ENCODE measurements around the gene SLC17A5.

DNA sequence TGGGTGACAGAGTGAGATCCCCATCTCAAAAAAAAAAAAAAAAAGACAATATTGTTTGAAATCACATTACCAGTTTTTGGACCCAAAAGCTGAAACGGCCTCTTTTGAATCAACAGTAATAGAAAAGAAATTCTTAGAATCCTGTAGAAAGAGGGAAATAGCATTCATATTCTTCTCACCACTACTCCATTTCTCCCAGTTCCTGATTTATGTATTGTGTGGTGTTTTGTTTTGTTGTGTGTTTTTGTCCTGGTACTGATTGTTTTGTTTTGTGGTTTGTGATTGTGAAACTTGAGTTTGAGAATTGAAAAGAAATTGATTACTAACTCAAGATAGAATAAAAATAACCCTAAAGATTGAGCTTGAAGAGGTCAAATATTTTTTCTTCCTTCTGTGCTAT is 106.8 kb downstream of the SLC17A5 start:
- TF ChIP-seq CTCF (IDR thresholded peaks at IDR 0.05) (no peak), POLR2A (IDR thresholded peaks at IDR 0.05) (no peak)

Measured in adrenal gland (tissue), 5 donors.